Stimulated activated CD4-positive, alpha-beta T cell treated with anti-CD3 and anti-CD28 coated beads, Interleukin-12 subunit alpha, Interleukin-12 subunit beta, amount 100 ng/mL, for 24 hours (primary cell): Measurements from ENCODE around the gene MINK1.
"Not testable (repeated sequence)": the region's sequence is repeated elsewhere in the genome, so short reads cannot be mapped to it uniquely, and the experiment has no call there.

ENCODE experiments used
- DNase-seq, 2 experiments: peaks; one replicate each; pipeline ENCODE4 v3.0.0-alpha.2; 2020; ENCODE audit warnings: low read depth in 2 of 2

The MINK1 gene

GRCh38 chr17:4846635-4847390, 13.7 kb downstream of the MINK1 start:
- DNase-seq, result no peak

GRCh38 chr17:4849011-4849536, 15.9 kb downstream of the MINK1 start:
- DNase-seq, result no peak

- DNase-seq, result no peak
Observed at GRCh38 chr17:4850246-4850645, 17.1 kb downstream of the MINK1 start.

GRCh38 chr17:4851084-4851483, 17.9 kb downstream of the MINK1 start:
- DNase-seq, result no peak

- DNase-seq, result no peak
Observed at GRCh38 chr17:4852567-4853207, 19.5 kb downstream of the MINK1 start.

- no peak for DNase-seq
Observed at GRCh38 chr17:4853208-4853671, 20.1 kb downstream of the MINK1 start.

GRCh38 chr17:4854111-4854681, 21.1 kb downstream of the MINK1 start:
- DNase-seq, result no peak

GRCh38 chr17:4856271-4856936, 23.3 kb downstream of the MINK1 start:
- no peak for DNase-seq

GRCh38 chr17:4856937-4857314, 23.8 kb downstream of the MINK1 start:
- DNase-seq, result no peak

GRCh38 chr17:4857347-4857746, 24.2 kb downstream of the MINK1 start:
- DNase-seq, result not testable (repeated sequence)

- DNase-seq, result no peak
Observed at GRCh38 chr17:4858068-4858881, 25.1 kb downstream of the MINK1 start.

- DNase-seq, result no peak
Observed at GRCh38 chr17:4858882-4859260, 25.7 kb downstream of the MINK1 start.

- no peak for DNase-seq
Observed at GRCh38 chr17:4859816-4860625, 26.9 kb downstream of the MINK1 start.

- DNase-seq, result no peak
Observed at GRCh38 chr17:4860651-4861050, 27.5 kb downstream of the MINK1 start.

GRCh38 chr17:4861052-4861451, 27.9 kb downstream of the MINK1 start:
- no peak for DNase-seq

- DNase-seq, result no peak
Observed at GRCh38 chr17:4862720-4863119, 29.6 kb downstream of the MINK1 start.

GRCh38 chr17:4863321-4863720, 30.2 kb downstream of the MINK1 start:
- no peak for DNase-seq

- DNase-seq, result not testable (repeated sequence)
Observed at GRCh38 chr17:4867535-4867934, 34.4 kb downstream of the MINK1 start.

- not testable (repeated sequence) for DNase-seq
Observed at GRCh38 chr17:4869058-4869998, 36.2 kb downstream of the MINK1 start.
